Measurements from ENCODE around the gene FAM72A.
"Not testable (repeated sequence)": the region's sequence is repeated elsewhere in the genome, so short reads cannot be mapped to it uniquely, and the experiment has no call there.

DNA sequence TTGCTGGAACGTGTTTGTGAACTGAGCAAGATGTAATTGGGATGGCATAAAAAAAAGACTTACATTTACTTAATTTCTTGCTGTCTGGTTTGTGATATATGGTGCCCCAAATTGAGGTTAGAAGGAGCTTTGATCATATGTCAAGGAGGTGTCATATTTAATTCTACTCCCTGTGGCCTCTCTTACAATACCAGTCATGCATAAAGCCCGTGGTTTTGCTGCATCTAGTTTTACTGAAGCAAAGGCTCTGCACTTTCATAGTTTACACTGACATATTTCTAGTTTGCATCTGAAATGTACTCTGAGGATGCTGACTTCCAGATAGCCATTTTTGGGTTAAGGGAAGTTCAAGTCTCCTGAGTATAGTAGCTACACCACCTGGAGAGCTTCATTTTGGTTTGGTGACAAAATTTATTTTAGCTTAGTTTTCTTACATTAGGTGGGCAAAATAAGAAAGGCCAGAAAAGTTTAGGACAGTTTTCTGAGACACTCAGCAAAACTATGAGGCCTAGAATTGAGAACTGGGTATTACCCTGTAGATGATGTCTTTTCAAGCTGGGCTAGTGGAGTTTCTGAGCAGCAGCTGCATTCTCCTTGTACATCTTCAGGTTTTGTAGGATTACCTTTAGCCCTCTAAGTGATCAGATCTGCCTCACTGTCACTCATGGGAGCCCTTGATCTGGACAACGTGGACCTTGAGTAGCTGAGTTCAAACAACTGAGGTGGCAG lies 48.5 kb upstream of the FAM72A start:
- not testable (repeated sequence) for TF ChIP-seq YY1 (IDR thresholded peaks at IDR 0.05; ENCODE audit: insufficient read depth, insufficient read length); ZNF274 (IDR thresholded peaks at IDR 0.05; ENCODE audit: low read depth, low read length); SUZ12 (IDR thresholded peaks at IDR 0.05; ENCODE audit: extremely low read depth, insufficient read depth, insufficient read length)
